ENCODE measurements around the gene TNFSF13.

TNFSF13 gene

DNA sequence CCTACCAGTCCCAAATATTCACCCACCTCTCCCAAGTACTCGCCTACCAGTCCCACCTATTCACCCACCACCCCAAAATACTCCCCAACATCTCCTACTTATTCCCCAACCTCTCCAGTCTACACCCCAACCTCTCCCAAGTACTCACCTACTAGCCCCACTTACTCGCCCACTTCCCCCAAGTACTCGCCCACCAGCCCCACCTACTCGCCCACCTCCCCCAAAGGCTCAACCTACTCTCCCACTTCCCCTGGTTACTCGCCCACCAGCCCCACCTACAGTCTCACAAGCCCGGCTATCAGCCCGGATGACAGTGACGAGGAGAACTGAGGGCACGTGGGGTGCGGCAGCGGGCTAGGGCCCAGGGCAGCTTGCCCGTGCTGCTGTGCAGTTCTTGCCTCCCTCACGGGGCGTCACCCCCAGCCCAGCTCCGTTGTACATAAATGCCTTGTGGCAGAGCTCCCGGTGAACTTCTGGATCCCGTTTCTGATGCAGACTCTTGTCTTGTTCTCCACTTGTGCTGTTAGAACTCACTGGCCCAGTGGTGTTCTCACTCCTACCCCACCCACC lies 44.6 kb upstream of the TNFSF13 start:
- H3K4me3 ChIP-seq (replicated peaks; ENCODE audit: low read depth, low read length): no peak overlapping the region
- TF ChIP-seq CTCF (IDR thresholded peaks at IDR 0.05; ENCODE audit: low read depth, low read length, missing control alignments): no peak
- no peak for DNase-seq (ENCODE audit: extremely low read depth, low read depth)

DNA sequence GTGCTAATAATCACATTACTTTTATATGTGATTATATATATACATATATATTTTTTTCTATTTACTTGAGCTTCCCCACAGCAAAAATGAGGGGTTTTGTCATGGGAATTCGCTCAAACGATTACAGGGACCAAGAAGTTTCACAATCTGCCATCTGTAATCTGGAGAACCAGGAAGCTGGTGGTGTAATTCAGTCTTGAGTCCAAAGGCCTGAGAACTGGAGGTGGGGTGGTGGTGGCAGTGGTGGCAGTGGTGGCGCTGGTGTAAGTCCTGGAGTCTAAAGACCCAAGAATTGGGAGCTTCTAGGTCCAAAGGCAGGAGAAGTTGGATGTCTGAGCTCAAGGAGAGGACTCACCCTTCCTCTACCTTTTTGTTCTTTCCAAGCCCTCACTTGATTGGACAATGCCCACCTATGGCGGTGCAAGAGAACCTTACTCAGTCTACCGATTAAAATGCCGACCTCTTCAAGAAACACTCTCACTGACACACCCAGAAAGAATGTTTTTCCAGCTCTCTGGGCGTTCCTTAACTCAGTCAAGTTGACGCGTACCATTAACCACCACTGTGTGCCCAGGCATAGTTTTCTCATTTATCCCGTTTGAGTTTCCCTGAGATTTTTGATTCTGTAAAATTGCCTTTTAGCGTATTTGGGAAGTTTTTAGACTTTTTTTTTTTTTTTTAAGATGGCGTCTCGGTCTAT lies 42.5 kb upstream of the TNFSF13 start:
- no peak for TF ChIP-seq CTCF (IDR thresholded peaks at IDR 0.05; ENCODE audit: low read depth, low read length, missing control alignments)
- DNase-seq (ENCODE audit: extremely low read depth, low read depth): no peak
- no peak overlapping the region for H3K4me3 ChIP-seq (replicated peaks; ENCODE audit: low read depth, low read length)

DNA sequence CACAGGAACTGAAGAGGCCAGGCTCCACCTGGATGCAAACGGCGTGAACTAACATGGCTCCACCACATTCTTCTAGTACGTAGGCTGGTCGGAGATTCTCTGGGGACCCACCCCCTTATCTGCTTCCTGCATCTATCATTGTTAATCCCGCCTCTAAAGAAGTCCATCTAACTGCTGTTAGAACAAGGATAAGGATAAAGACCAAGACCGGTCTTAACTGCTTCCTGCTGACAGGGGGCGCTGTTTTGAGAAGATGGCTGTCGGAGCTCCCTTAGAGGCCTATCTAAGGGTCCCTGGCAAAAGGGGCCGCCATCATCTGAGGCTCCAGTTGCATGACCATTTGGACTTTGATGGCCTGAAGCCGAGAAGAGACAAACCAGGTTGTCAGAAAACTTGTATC lies 35.5 kb upstream of the TNFSF13 start:
- no peak overlapping the region for H3K4me3 ChIP-seq (replicated peaks; ENCODE audit: low read depth, low read length)
- DNase-seq (ENCODE audit: extremely low read depth, low read depth): no peak
- peak; percentile 42 for TF ChIP-seq CTCF (IDR thresholded peaks at IDR 0.05; ENCODE audit: low read depth, low read length, missing control alignments)

DNA sequence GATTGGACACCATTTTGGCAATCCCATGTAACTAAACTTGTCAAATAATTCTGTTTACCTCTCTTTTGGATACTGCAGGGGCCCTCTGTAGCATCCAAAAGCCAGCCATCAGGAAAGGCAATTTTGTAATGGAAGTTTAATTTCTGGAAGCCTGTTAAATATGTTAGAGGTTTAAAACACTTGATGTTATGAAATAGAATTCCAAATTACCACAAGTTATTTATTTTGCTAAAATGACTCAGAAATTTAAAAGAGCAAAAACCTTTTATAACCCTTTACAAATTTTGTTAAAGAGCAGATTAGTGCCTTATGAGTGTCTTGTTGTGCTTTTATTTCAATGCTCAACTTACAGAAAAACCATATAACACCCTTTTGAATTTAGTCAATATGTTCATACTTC lies 29.7 kb upstream of the TNFSF13 start:
- TF ChIP-seq CTCF (IDR thresholded peaks at IDR 0.05; ENCODE audit: low read depth, low read length, missing control alignments): no peak
- no peak for DNase-seq (ENCODE audit: extremely low read depth, low read depth)
- no peak overlapping the region for H3K4me3 ChIP-seq (replicated peaks; ENCODE audit: low read depth, low read length)

DNA sequence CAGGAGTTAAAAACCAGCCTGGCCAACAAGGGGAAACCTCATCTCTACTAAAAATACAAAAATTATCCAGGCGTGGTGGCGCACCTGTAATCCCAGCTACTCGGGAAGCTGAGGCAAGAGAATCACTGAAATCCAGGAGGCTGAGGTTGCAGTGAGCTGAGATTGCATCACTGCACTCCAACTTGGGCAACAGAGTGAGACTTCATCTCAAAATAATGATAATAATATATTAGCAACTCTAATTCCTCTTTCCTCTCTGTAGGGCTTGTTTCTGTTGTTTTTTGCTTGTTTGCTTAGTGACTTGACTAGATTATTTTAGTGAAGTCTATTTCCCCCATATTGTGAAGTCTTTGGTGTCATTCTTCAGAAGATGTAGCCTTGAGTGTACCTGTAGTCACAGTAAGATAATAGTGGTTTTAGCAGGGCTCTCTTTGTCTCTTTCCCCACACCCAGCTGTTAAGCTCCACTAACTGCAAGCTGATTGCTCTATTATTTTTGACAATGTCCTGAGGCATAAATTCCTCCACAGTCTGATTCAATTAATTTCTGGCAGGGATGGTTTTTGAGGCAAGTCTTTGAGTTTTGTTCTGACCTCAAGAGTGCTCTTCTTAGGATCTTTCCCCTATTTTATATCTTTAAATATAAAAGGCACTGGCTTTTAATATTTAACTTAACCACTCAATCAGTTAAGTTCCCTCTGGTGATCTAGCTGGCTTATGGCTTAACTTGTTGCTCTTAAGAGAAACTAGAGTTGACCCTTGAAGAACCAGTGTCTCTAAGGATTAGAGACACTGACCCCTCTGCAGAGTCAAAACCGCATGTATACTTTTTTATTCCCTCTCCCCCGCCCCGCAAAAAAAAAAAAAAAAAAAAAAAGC lies 28.3 kb upstream of the TNFSF13 start:
- H3K4me3 ChIP-seq (replicated peaks; ENCODE audit: low read depth, low read length): no peak overlapping the region
- no peak for TF ChIP-seq CTCF (IDR thresholded peaks at IDR 0.05; ENCODE audit: low read depth, low read length, missing control alignments)
- no peak for DNase-seq (ENCODE audit: extremely low read depth, low read depth)

DNA sequence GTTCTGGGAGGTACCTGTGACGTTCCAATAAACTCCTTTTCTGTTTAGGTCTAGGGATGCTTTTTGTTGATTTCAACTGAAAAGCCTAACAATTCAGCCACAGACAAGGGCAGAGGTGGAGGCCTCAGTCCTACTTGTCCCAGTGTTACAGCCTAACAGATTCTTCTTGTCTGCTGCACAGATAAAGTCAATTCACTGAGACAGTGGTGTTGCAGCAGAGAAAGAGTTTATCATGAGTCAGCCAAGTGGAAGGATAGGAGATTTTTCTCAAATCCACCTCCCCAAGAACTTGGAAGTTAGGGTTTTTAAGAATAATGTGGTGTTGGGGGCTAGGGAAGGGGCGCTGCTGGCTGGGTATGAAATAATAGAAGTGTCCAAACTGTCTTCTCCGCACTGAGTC lies 20.5 kb upstream of the TNFSF13 start:
- no peak for DNase-seq (ENCODE audit: extremely low read depth, low read depth)
- no peak for TF ChIP-seq CTCF (IDR thresholded peaks at IDR 0.05; ENCODE audit: low read depth, low read length, missing control alignments)
- H3K4me3 ChIP-seq (replicated peaks; ENCODE audit: low read depth, low read length): no peak overlapping the region

All from HFF-Myc (cell line).